Measurements from ENCODE around the gene SKAP1.

The SKAP1 gene

GRCh38 chr17:48162946-48163506 is 267.0 kb downstream of the SKAP1 start:
- DNase-seq, result no peak

GRCh38 chr17:48162306-48162934 is 267.6 kb downstream of the SKAP1 start:
- DNase-seq, result no peak

- DNase-seq, result no peak
Measured at GRCh38 chr17:48161127-48161905, 268.7 kb downstream of the SKAP1 start.

DNA sequence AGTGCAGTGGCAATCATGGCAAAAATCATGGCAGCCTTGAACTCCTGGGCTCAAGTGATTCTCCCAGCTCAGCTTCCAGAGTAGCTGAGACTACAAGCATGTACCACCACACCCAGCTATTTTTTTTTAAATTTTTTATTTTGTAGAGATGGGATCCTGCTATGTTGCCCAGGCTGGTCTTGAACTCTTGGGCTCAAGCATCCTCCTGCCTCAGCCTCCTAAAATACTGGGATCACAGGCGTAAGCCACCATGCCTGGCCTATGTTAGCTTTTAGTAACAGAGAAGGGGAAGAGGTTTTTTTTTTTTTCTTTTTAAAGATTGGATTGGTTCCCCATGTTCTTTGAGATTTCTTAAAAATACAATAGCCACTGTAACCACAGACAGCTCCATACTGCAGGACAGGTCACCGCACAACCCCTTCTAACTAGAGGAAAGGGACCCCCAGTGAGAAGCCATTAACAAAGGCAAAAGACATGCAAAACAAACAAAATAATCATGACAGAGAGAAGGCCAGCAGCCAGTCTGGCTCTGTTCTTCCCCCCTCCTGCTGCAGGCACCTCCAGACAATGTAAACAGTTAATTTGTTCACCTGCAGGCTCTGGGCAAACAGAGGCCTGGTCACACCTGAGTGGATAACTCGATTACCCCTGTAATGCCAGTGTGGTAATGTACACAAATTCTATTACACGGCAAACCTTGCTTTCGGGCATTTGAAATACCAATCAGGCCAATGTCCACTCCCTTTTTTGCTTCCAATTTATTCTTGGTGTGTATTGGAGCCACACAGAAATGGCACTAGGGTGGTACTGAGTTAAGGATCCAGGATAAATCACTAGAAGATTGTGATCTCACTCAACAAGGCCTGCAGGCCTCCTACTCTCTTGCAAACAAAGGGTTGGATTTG is 269.6 kb downstream of the SKAP1 start:
- no peak for DNase-seq

DNA sequence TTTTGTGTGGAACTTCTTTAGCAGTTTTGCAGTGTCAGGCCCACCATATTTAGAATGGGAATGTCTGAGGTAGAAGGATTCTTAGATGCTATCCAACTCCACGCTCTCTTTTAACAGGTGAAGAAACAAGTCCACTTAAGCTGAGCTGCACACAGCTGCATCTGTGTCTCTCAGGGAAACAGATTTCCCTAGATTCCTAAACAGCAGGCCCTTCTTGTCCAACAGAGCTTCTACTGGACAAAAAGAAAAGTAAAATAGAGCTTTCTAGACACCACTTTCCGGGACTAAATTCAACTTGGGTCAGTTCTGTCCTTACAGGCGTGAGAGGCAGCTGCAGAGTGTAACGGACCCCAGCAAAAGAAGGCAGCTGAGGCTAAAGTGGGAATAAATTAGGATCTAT is 270.8 kb downstream of the SKAP1 start:
- DNase-seq, result no peak

- no peak for DNase-seq
Measured at GRCh38 chr17:48155889-48156611, 274.0 kb downstream of the SKAP1 start.

GRCh38 chr17:48153691-48154358 is 276.2 kb downstream of the SKAP1 start:
- DNase-seq, result peak; percentile 75

- DNase-seq, result peak; percentile 70
Measured at GRCh38 chr17:48152289-48152688, 277.7 kb downstream of the SKAP1 start.

- peak; percentile 63 for DNase-seq
Measured at GRCh38 chr17:48151220-48151619, 278.8 kb downstream of the SKAP1 start.

DNA sequence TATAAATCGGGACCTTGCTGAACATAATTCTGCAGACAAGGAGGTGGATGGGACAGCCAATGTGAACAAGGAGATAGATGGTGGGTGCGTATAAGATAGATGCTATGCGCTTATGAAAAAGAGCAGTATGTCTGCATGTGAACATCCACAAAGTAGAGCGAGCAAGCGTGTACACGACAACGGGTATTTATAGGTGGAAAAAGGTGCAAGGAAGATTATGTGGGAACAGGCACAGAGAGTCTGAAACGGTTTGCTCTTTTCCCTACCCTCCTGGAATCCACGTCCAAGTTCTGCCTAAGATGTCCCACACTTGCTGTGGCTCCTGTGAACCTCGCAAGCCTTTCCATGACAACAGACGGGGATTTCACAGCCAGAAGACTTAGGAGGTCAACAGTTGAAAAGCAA is 279.4 kb downstream of the SKAP1 start:
- peak; percentile 73 for DNase-seq

- no peak for DNase-seq
Measured at GRCh38 chr17:48149787-48150463, 280.1 kb downstream of the SKAP1 start.

GRCh38 chr17:48148854-48149786 is 280.9 kb downstream of the SKAP1 start:
- DNase-seq, result peak; percentile 79

DNA sequence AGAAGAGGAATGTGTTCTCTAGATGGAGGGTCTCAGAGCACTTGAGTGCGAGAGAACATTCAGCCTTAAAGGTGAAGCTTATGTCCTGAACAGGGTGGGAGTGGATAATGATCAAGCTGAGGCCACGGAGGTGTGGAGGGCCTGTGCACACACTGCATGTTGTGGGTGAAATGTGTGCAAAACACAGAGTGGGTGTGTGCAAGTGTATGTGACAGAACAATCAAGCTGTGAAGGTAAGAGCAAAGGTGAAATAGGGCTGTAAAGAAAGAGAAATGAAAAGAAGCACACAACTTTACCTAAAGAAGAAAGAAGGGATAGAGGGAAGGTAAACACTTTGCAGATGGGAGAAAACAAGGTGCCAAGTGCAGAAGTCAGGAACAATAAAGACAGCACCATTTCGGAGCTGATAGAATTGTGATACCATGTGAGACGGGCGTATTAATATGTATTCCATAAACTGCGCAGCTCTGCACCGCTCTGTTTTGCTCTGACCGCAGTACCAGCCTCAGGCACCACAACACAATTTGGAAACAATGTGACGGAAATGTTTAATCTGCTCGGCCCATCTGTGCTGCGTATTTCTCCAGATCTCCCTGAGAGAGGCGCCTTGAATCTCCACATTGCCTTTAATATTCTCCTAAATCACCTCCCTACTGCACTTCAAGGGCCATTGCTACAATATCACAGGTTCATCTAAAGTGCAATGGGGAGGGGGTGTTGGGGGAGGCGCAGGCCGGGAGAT is 281.8 kb downstream of the SKAP1 start:
- peak; percentile 87 for DNase-seq

DNA sequence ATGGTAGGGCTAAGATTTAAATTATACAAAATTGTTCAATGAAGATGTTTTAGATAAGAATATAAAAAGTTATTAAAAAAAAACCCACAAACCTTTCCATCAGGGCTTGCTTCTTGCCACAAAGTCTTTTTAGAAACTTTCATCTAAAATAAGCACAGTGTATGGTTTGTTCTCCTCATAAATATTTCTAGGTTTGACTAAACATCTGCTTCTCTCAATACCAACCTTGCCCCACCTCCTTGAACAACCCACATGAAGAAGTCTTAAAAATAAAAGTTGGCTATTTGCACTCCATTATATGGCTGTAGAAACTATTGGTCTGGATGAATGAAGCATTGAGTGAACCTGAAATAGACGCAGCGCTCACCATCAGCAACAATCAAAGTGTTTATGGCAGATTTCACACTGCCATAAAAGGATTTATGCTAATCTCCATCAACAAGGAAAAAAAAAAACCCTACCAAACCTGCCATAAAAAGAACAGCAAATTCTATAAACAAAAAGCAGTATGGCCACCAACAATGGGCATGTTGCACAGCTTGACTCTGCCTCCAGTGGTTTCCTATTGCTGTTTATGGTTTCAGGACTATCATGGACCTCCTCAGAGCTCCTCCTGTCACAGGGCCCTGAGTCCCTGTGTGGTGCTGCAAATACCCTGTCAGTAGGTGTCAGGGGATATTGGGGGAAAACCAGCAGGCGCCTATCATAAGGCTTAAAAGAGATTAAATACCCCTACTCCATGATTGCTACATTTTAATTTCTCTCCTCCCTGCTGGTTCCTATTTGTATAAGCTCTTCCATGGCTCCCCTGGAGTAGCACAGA is 284.8 kb downstream of the SKAP1 start:
- DNase-seq, result peak; percentile 88

DNA sequence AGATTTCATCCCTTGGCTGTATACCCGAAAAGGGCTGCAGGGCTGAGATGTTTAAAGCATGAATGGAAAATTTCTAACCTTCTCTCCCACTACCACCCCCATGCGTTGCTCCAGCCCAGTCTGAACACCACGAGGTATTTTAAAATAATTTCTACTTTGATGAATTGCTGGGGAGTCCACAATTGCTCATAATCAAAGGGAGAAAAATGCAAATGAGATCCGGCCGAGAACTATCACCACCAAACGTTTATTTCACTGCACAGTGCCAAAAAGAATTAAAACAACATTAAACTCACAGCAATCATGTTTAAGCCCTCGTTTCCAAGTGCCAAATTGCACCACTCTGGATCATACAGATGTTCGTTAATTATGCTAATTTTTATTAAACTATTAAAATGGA is 285.8 kb downstream of the SKAP1 start:
- DNase-seq, result no peak

DNA sequence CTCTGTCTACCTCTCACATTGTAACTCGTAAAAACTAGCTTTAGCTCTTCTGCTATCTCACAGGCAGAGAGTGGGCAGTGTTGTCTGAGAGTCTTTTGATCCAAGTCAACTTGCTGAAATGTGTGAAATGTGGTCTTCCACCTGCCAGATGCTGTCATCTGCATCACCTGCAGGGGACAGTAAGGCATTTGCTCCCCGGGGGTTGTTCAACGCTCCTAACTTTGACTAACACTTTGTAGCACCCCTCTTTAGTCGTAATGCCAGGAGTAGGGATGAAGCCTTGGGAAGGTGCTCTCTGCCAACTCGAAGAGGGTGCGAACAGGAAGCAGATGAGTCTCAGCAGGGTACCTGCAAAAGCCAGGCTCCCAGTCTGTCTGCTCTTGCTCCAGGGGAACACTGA is 286.4 kb downstream of the SKAP1 start:
- no peak for DNase-seq

- no peak for DNase-seq
Measured at GRCh38 chr17:48139944-48140343, 290.1 kb downstream of the SKAP1 start.

DNA sequence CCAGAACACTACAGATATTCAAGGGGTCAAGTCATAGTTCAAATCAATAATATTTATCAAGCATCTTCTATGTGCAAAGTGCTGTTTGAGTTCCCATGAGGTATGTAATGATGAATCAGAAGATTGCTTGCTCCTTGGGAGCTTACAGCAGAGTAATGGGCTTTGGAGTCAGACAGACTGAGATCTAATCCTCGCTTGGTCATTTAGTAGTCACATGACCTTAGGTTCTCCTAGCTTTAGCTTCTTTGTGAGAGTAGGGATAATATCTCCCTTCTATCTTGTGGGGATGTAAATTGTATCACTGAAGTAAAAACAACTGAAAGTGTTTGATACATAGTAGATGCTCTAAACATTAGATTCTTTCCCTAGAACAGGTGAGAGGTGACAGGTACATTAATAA is 292.4 kb downstream of the SKAP1 start:
- DNase-seq, result peak; percentile 92
